GM13976 (cell line): ENCODE measurements around the gene PAQR9.

Experiments
- DNase-seq: peaks from one replicate; pipeline ENCODE4 v3.0.0; 2012; ENCODE audit warnings: low spot score
- CTCF ChIP-seq: IDR thresholded peaks from 2 replicates; pipeline ENCODE4 v1.5.1; 2012; ENCODE audit warnings: borderline replicate concordance, mild to moderate bottlenecking; ENCODE audit not compliant: insufficient read depth; ENCODE audit errors: extremely low read depth, missing control alignments, control extremely low read depth
- in situ Hi-C: fragments of 300-500 bp; cut with MboI; formaldehyde crosslinking; loops from one replicate; pipeline ENCODE4 v1.12.0; 2022; ENCODE audit warnings: low sequenced_read_pairs, mixed read lengths, inconsistent platforms; ENCODE audit not compliant: unreplicated experiment

The PAQR9 gene

GRCh38 chr3:142984255-142984654 lies 20.8 kb upstream of the PAQR9 start:
- no peak for TF ChIP-seq CTCF
- no peak for DNase-seq
- in situ Hi-C loops: no loop called here

GRCh38 chr3:142983318-142983717 lies 19.8 kb upstream of the PAQR9 start:
- TF ChIP-seq CTCF: no peak
- in situ Hi-C loops: no loop called here
- DNase-seq: no peak

- in situ Hi-C loops: no loop called here
- DNase-seq: no peak
- TF ChIP-seq CTCF: no peak
Observed at GRCh38 chr3:142982038-142982773, 18.7 kb upstream of the PAQR9 start.

- DNase-seq: no peak
- in situ Hi-C loops: no loop called here
- no peak for TF ChIP-seq CTCF
Observed at GRCh38 chr3:142981108-142981507, 17.6 kb upstream of the PAQR9 start.

GRCh38 chr3:142977399-142977728 lies 13.9 kb upstream of the PAQR9 start:
- DNase-seq: no peak
- in situ Hi-C loops: no loop called here

GRCh38 chr3:142976621-142977398 lies 13.3 kb upstream of the PAQR9 start:
- TF ChIP-seq CTCF: no peak
- DNase-seq: no peak
- in situ Hi-C loops: no loop called here

More at GRCh38 chr3:142977399-142977728, 13.9 kb upstream of the PAQR9 start:
- TF ChIP-seq CTCF: no peak
